Mucosa of descending colon (tissue), 3 donors: ENCODE data around the gene CATSPER3. TPM values are rescaled to one million over a fixed set of nuclear protein-coding genes. Genes with fewer than 3 reads are reported as not detected.

ENCODE experiments used
- ATAC-seq: fragments of 200-7000 bp; cut with Tn5 transposase; one replicate; pipeline ENCODE4 v1.9.1; 2020; ENCODE audit warnings: mild to moderate bottlenecking, moderate library complexity
- DNase-seq, 3 donors: peaks; one replicate each; pipeline ENCODE4 v3.0.0-alpha.2; 2020
- H3K36me3 ChIP-seq: fragments of 200-600 bp; one replicate; pipeline ENCODE4 v1.8.0; 2021; ENCODE audit warnings: low read depth, mild to moderate bottlenecking
- H3K4me1 ChIP-seq: fragments of 200-600 bp; one replicate; pipeline ENCODE4 v1.8.0; 2021; ENCODE audit warnings: low read depth, mild to moderate bottlenecking
- H3K4me3 ChIP-seq: fragments of 200-600 bp; one replicate; pipeline ENCODE4 v1.8.0; 2021; ENCODE audit warnings: mild to moderate bottlenecking
- H3K9me3 ChIP-seq: fragments of 200-600 bp; one replicate; pipeline ENCODE4 v1.8.0; 2021; ENCODE audit warnings: mild to moderate bottlenecking
- CTCF ChIP-seq: fragments of 200-600 bp; IDR thresholded peaks from one replicate; pipeline ENCODE4 v1.8.0; 2022; ENCODE audit warnings: antibody characterized with exemption, mild to moderate bottlenecking
- intact Hi-C, 2 donors: fragments of 100-400 bp; cut with DNase I in 1 of 2; cut with micrococcal nuclease in 1 of 2; formaldehyde crosslinking; loops; one replicate each; pipeline versions ENCODE4 v1.11.0 to v1.11.1; 2022; cut with DNase I, micrococcal nuclease
- total RNA-seq, 3 donors: library from RNA; stranded (reverse); fragmentation: NEBNext Ultra II Directional in 2 of 3; extraction: Animal tissue kit (Norgen Biotek cat#: 25700) in 2 of 3; gene quantifications; one replicate each; pipeline versions ENCODE4 v1.2.1 to v1.2.4, GENCODE V29; 2021 to 2023
- donor health status: DM: no; HTN: no; CAD: no; lungs with moderate emphysema.
- donor health status: DM: no; HTN: no; CAD: no.
- donor health status: DM: no; HTN: yes; CAD: no.

The CATSPER3 gene
- total RNA-seq, 3 donors from 2014 or later, result 1.3 to 1.5 (median 1.3) TPM

- H3K4me3 ChIP-seq, result no peak overlapping the region
- ATAC-seq (no peak), DNase-seq (no peak)
- H3K4me1 ChIP-seq, result peaks cover 12% of the 10 kb centered on the region
- H3K9me3 ChIP-seq, result no peaks in the 10 kb centered on the region
- TF ChIP-seq CTCF, result no peak
- H3K36me3 ChIP-seq, result no peaks in the 10 kb centered on the region
- intact Hi-C loops, result loop anchor here in 1 of 2 donors (10.0 kb wide), 1 partner anchor 157 kb away; no protein-coding TSS in a partner anchor
Observed at GRCh38 chr5:135027697-135028615, 60.2 kb downstream of the CATSPER3 start.

GRCh38 chr5:135028791-135029476, 61.2 kb downstream of the CATSPER3 start:
- intact Hi-C loops, result loop anchor here in 1 of 2 donors (10.0 kb wide), 1 partner anchor 156 kb away; no protein-coding TSS in a partner anchor
- ATAC-seq, result no peak
- H3K9me3 ChIP-seq, result no peaks in the 10 kb centered on the region
- no peak overlapping the region for H3K4me3 ChIP-seq
- no peak for TF ChIP-seq CTCF
- no peaks in the 10 kb centered on the region for H3K36me3 ChIP-seq
- peaks cover 15% of the 10 kb centered on the region for H3K4me1 ChIP-seq
- DNase-seq, result no peak

GRCh38 chr5:135029477-135030122, 61.9 kb downstream of the CATSPER3 start:
- DNase-seq (no peak), ATAC-seq (no peak)
- no peak overlapping the region for H3K4me3 ChIP-seq
- H3K4me1 ChIP-seq, result peaks cover 18% of the 10 kb centered on the region
- intact Hi-C loops, result loop anchor here in 1 of 2 donors (10.0 kb wide), 1 partner anchor 155 kb away; no protein-coding TSS in a partner anchor
- no peaks in the 10 kb centered on the region for H3K9me3 ChIP-seq
- H3K36me3 ChIP-seq, result no peaks in the 10 kb centered on the region
- TF ChIP-seq CTCF, result no peak

- Histone ChIP-seq H3K4me1 (peaks cover 22% of the 10 kb centered on the region), H3K36me3 (no peaks in the 10 kb centered on the region), H3K4me3 (no peak overlapping the region), H3K9me3 (no peaks in the 10 kb centered on the region)
- TF ChIP-seq CTCF, result no peak
- intact Hi-C loops, result no loop called here
- peak; percentile 17 for ATAC-seq
- DNase-seq, result no peak
Observed at GRCh38 chr5:135030123-135030955, 62.6 kb downstream of the CATSPER3 start.
